Measurements from ENCODE around the gene KCTD5. TPM values are rescaled to one million over a fixed set of nuclear protein-coding genes. Genes with fewer than 3 reads are reported as not detected.

Gene KCTD5
- total and polyA plus RNA-seq, 9 of the 15 experiments (the other 6 are each of a cell fraction or from before 2014, with no cell fraction given), result 0.73 to 58.3 (median 32.3) TPM

DNA sequence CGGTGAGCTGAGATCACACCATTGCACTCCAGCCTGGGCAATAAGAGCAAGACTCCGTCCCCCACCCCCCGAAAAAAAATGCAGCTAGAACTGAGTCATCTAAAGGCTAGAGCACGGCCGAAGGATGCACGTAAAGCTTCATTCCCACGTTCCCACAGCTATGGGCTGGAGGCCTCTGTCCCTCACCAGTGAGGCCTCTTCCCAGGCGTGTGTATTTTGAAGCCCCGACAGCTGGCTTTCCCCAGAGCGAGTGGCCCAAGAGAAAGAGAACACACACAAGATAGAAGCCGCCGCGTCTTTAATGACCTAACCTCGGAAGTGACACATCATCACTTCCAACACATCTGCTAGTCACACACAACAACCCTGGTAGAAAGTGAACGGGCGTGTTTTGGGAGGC lies 6.6 kb upstream of the KCTD5 start:
- no peak overlapping the region for H3K4me3 ChIP-seq
- 38% methylated on average over 16 of the region's 16 CpGs for WGBS (ENCODE audit: insufficient coverage, low coverage, missing lambda C conversion rate)
- ATAC-seq (no peak), FAIRE-seq (no peak), DNase-seq (ENCODE audit: extremely low read depth in 1 of 4, low spot score in 3 of 4) (peak in 1 of 4 experiments; percentile 50)
- no peaks in the 10 kb centered on the region for H3K9me3 ChIP-seq (replicated peaks; ENCODE audit: control insufficient read depth, insufficient read depth, low read depth, low read length)
- no TSS peak for BruUV-seq (replicated peaks)
- in situ Hi-C loops (cut with MboI) (loop anchor here (5.0 kb wide), 1 partner anchor 78 kb away; no protein-coding TSS in a partner anchor), intact Hi-C loops (cut with micrococcal nuclease) (no loop called here)
- H3K27ac ChIP-seq (ENCODE audit: extremely low read depth, low read depth, low read length), result peak overlapping the region; percentile 36; the same call in 1 of the 3 replicates
- ChIA-PET POLR2A (interaction anchor here (0.5 to 1.1 kb wide), 2 partner anchors 56 to 520 kb away, joined by 3 to 4 read pairs; partner anchors contain the start of gene TRAF7), CTCF (ENCODE audit: low intra/inter-chr PET ratio) (no interaction called here)
- peaks cover 10 to 16% of the 10 kb centered on the region in 2 experiments; a peak in 4 of 5 replicates for H3K4me1 ChIP-seq (replicated peaks in 1 of 2; ENCODE audit: control insufficient read depth in 2 of 2, insufficient read depth in 2 of 2, low read length in 2 of 2)
- H3K27me3 ChIP-seq (ENCODE audit: control insufficient read depth in 2 of 2, insufficient read depth in 2 of 2, low read length in 2 of 2), result no peaks in the 10 kb centered on the region
- H2AFZ ChIP-seq (ENCODE audit: low read depth, low read length), result peak overlapping the region; percentile 45; the same call in 1 of the 2 replicates
- H3K79me2 ChIP-seq (ENCODE audit: control insufficient read depth, insufficient read depth, low read length), result peaks cover 16% of the 10 kb centered on the region
- H4K20me1 ChIP-seq (replicated peaks; ENCODE audit: control insufficient read depth, insufficient read depth, low read length), result no peaks in the 10 kb centered on the region
- H3K9me1 ChIP-seq (ENCODE audit: control insufficient read depth, insufficient read depth, low read length), result no peaks in the 10 kb centered on the region
- peak overlapping the region in 1 of 2 experiments; percentile 38; a peak in 2 of 4 replicates for H3K9ac ChIP-seq (ENCODE audit: insufficient read depth in 1 of 2, low read depth in 2 of 2, low read length in 2 of 2)
- H3K36me3 ChIP-seq (ENCODE audit: control insufficient read depth, insufficient read depth, low read length), result peaks cover 8% of the 10 kb centered on the region; the same call in 1 of the 3 replicates
- peak overlapping the region; percentile 11 for H3K4me2 ChIP-seq (ENCODE audit: insufficient read depth, low read length)
- TF ChIP-seq, protein P1, sequence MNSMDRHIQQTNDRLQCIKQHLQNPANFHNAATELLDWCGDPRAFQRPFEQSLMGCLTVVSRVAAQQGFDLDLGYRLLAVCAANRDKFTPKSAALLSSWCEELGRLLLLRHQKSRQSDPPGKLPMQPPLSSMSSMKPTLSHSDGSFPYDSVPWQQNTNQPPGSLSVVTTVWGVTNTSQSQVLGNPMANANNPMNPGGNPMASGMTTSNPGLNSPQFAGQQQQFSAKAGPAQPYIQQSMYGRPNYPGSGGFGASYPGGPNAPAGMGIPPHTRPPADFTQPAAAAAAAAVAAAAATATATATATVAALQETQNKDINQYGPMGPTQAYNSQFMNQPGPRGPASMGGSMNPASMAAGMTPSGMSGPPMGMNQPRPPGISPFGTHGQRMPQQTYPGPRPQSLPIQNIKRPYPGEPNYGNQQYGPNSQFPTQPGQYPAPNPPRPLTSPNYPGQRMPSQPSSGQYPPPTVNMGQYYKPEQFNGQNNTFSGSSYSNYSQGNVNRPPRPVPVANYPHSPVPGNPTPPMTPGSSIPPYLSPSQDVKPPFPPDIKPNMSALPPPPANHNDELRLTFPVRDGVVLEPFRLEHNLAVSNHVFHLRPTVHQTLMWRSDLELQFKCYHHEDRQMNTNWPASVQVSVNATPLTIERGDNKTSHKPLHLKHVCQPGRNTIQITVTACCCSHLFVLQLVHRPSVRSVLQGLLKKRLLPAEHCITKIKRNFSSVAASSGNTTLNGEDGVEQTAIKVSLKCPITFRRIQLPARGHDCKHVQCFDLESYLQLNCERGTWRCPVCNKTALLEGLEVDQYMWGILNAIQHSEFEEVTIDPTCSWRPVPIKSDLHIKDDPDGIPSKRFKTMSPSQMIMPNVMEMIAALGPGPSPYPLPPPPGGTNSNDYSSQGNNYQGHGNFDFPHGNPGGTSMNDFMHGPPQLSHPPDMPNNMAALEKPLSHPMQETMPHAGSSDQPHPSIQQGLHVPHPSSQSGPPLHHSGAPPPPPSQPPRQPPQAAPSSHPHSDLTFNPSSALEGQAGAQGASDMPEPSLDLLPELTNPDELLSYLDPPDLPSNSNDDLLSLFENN (IDR thresholded peaks at IDR 0.05; ENCODE audit: low read depth in 2 of 2, low read length in 2 of 2), result no peak
- TF ChIP-seq, protein P2, sequence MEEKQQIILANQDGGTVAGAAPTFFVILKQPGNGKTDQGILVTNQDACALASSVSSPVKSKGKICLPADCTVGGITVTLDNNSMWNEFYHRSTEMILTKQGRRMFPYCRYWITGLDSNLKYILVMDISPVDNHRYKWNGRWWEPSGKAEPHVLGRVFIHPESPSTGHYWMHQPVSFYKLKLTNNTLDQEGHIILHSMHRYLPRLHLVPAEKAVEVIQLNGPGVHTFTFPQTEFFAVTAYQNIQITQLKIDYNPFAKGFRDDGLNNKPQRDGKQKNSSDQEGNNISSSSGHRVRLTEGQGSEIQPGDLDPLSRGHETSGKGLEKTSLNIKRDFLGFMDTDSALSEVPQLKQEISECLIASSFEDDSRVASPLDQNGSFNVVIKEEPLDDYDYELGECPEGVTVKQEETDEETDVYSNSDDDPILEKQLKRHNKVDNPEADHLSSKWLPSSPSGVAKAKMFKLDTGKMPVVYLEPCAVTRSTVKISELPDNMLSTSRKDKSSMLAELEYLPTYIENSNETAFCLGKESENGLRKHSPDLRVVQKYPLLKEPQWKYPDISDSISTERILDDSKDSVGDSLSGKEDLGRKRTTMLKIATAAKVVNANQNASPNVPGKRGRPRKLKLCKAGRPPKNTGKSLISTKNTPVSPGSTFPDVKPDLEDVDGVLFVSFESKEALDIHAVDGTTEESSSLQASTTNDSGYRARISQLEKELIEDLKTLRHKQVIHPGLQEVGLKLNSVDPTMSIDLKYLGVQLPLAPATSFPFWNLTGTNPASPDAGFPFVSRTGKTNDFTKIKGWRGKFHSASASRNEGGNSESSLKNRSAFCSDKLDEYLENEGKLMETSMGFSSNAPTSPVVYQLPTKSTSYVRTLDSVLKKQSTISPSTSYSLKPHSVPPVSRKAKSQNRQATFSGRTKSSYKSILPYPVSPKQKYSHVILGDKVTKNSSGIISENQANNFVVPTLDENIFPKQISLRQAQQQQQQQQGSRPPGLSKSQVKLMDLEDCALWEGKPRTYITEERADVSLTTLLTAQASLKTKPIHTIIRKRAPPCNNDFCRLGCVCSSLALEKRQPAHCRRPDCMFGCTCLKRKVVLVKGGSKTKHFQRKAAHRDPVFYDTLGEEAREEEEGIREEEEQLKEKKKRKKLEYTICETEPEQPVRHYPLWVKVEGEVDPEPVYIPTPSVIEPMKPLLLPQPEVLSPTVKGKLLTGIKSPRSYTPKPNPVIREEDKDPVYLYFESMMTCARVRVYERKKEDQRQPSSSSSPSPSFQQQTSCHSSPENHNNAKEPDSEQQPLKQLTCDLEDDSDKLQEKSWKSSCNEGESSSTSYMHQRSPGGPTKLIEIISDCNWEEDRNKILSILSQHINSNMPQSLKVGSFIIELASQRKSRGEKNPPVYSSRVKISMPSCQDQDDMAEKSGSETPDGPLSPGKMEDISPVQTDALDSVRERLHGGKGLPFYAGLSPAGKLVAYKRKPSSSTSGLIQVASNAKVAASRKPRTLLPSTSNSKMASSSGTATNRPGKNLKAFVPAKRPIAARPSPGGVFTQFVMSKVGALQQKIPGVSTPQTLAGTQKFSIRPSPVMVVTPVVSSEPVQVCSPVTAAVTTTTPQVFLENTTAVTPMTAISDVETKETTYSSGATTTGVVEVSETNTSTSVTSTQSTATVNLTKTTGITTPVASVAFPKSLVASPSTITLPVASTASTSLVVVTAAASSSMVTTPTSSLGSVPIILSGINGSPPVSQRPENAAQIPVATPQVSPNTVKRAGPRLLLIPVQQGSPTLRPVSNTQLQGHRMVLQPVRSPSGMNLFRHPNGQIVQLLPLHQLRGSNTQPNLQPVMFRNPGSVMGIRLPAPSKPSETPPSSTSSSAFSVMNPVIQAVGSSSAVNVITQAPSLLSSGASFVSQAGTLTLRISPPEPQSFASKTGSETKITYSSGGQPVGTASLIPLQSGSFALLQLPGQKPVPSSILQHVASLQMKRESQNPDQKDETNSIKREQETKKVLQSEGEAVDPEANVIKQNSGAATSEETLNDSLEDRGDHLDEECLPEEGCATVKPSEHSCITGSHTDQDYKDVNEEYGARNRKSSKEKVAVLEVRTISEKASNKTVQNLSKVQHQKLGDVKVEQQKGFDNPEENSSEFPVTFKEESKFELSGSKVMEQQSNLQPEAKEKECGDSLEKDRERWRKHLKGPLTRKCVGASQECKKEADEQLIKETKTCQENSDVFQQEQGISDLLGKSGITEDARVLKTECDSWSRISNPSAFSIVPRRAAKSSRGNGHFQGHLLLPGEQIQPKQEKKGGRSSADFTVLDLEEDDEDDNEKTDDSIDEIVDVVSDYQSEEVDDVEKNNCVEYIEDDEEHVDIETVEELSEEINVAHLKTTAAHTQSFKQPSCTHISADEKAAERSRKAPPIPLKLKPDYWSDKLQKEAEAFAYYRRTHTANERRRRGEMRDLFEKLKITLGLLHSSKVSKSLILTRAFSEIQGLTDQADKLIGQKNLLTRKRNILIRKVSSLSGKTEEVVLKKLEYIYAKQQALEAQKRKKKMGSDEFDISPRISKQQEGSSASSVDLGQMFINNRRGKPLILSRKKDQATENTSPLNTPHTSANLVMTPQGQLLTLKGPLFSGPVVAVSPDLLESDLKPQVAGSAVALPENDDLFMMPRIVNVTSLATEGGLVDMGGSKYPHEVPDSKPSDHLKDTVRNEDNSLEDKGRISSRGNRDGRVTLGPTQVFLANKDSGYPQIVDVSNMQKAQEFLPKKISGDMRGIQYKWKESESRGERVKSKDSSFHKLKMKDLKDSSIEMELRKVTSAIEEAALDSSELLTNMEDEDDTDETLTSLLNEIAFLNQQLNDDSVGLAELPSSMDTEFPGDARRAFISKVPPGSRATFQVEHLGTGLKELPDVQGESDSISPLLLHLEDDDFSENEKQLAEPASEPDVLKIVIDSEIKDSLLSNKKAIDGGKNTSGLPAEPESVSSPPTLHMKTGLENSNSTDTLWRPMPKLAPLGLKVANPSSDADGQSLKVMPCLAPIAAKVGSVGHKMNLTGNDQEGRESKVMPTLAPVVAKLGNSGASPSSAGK (IDR thresholded peaks at IDR 0.05), result peak; percentile 29
- TF ChIP-seq EP400 (IDR thresholded peaks at IDR 0.05) (0 out of 2 replicates have a peak, but pooled peaks have one; percentile 19), FOSL1 (tag; conservative IDR thresholded peaks at IDR 0.05) (peak; percentile 41; the same call in 1 of the 2 replicates)
